Amygdala (tissue), 56 donors: Measurements from ENCODE around the gene APBB1.

Source experiments
- DNase-seq, 56 donors: peaks; one replicate each; lab custom pipeline; 2025; lab: John Stamatoyannopoulos, UW

APBB1 gene

GRCh38 chr11:6418557-6419008 is 311 bp downstream of the APBB1 start:
- peak in 8 of 56 donors; percentile 41 to 62 (median 52) for DNase-seq

- DNase-seq, result peak in 4 of 56 donors; percentile 30 to 55 (median 42)
Observed at GRCh38 chr11:6417907-6418556, 862 bp downstream of the APBB1 start.

GRCh38 chr11:6415797-6416196 is 3.1 kb downstream of the APBB1 start:
- no peak for DNase-seq

- DNase-seq, result no peak
Observed at GRCh38 chr11:6414874-6415328, 4.0 kb downstream of the APBB1 start.

GRCh38 chr11:6413791-6414201 is 5.1 kb downstream of the APBB1 start:
- peak in 11 of 56 donors; percentile 14 to 51 (median 33) for DNase-seq

- peak in 54 of 56 donors; percentile 30 to 92 (median 78) for DNase-seq
Observed at GRCh38 chr11:6411594-6412031, 7.3 kb downstream of the APBB1 start.

- DNase-seq, result peak in 32 of 56 donors; percentile 25 to 82 (median 62)
Observed at GRCh38 chr11:6410695-6411430, 8.0 kb downstream of the APBB1 start.

- DNase-seq, result no peak
Observed at GRCh38 chr11:6406370-6406769, 12.5 kb downstream of the APBB1 start.

- no peak for DNase-seq
Observed at GRCh38 chr11:6405846-6406245, 13.0 kb downstream of the APBB1 start.

- DNase-seq, result peak in 44 of 56 donors; percentile 16 to 86 (median 62)
Observed at GRCh38 chr11:6405052-6405667, 13.7 kb downstream of the APBB1 start.

- peak in 36 of 56 donors; percentile 31 to 75 (median 50) for DNase-seq
Observed at GRCh38 chr11:6404342-6405051, 14.4 kb downstream of the APBB1 start.

GRCh38 chr11:6403539-6403938 is 15.4 kb downstream of the APBB1 start:
- DNase-seq, result no peak

GRCh38 chr11:6402561-6402981 is 16.3 kb downstream of the APBB1 start:
- no peak for DNase-seq

- DNase-seq, result peak in 2 of 56 donors; percentile 21 to 41
Observed at GRCh38 chr11:6402061-6402470, 16.8 kb downstream of the APBB1 start.

- no peak for DNase-seq
Observed at GRCh38 chr11:6401464-6401863, 17.4 kb downstream of the APBB1 start.

GRCh38 chr11:6400431-6401345 is 18.2 kb downstream of the APBB1 start:
- peak in 9 of 56 donors; percentile 27 to 58 (median 41) for DNase-seq

GRCh38 chr11:6397636-6398035 is 21.3 kb downstream of the APBB1 start:
- no peak for DNase-seq

- DNase-seq, result no peak
Observed at GRCh38 chr11:6397156-6397555, 21.7 kb downstream of the APBB1 start.

- no peak for DNase-seq
Observed at GRCh38 chr11:6395470-6396060, 23.3 kb downstream of the APBB1 start.
